Measurements from ENCODE around the gene MAGEC1. TPM values are rescaled to one million over a fixed set of nuclear protein-coding genes. Genes with fewer than 3 reads are reported as not detected.
"Not testable (repeated sequence)": the region's sequence is repeated elsewhere in the genome, so short reads cannot be mapped to it uniquely, and the experiment has no call there.

MAGEC1 gene, protein sequence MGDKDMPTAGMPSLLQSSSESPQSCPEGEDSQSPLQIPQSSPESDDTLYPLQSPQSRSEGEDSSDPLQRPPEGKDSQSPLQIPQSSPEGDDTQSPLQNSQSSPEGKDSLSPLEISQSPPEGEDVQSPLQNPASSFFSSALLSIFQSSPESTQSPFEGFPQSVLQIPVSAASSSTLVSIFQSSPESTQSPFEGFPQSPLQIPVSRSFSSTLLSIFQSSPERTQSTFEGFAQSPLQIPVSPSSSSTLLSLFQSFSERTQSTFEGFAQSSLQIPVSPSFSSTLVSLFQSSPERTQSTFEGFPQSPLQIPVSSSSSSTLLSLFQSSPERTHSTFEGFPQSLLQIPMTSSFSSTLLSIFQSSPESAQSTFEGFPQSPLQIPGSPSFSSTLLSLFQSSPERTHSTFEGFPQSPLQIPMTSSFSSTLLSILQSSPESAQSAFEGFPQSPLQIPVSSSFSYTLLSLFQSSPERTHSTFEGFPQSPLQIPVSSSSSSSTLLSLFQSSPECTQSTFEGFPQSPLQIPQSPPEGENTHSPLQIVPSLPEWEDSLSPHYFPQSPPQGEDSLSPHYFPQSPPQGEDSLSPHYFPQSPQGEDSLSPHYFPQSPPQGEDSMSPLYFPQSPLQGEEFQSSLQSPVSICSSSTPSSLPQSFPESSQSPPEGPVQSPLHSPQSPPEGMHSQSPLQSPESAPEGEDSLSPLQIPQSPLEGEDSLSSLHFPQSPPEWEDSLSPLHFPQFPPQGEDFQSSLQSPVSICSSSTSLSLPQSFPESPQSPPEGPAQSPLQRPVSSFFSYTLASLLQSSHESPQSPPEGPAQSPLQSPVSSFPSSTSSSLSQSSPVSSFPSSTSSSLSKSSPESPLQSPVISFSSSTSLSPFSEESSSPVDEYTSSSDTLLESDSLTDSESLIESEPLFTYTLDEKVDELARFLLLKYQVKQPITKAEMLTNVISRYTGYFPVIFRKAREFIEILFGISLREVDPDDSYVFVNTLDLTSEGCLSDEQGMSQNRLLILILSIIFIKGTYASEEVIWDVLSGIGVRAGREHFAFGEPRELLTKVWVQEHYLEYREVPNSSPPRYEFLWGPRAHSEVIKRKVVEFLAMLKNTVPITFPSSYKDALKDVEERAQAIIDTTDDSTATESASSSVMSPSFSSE
- total RNA-seq, result not detected
- polyA plus RNA-seq (ENCODE audit: insufficient read depth, low read depth, low replicate concordance), result not detected
- long read RNA-seq, donor 1, result 0 reads
- long read RNA-seq, donor 2, result 0 reads
- long read RNA-seq, donor 3, result 0 reads
- long read RNA-seq, donor 4, result 0 reads
- long read RNA-seq, donor 5, result 0 reads
- long read RNA-seq, donor 6, result 0 reads
- long read RNA-seq, donor 7, result 0 reads
- long read RNA-seq, donor 8, result 0 reads
- long read RNA-seq, donor 9, result 0 reads
- long read RNA-seq, donor 10, result 0 reads

DNA sequence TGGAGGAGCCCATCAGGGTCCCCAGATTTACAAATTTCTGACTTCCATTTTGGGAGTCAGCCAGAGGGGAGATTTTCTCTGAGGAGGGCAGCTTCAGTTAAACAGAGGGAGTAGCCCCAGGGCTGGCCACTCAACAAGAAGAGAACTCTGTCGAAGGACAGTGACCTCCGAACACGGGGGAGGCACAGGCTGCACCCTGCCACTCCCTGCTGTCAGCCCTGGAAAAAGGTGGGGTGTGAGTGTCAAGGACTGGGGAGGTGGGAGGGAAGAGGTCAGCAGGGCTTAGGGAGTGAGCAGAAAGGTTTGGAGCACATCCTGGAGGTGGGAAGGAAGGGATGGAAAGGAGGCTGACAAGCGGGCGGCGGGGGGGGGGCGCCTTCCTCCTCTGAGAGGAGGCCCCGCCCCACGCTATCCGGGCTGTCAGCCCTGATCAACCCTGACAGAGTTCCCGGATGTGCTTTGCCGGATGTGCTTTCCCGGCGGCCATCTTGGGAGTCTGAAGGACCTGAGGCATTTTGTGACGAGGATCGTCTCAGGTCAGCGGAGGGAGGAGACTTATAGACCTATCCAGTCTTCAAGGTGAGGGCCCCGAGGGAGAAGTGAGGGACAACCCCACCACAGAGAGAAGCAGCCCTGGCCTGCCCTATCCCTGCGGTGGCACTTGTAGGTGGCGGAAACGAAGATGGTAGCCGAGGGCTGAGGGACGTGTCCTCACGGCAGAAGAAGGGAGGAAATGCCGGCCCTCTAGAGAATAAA, at the start of gene MAGEC1:
Gene MAGEC1 (plus strand): TSS at position 495 of the 756 bp plus-strand sequence. CDS start 1,179 bp downstream, outside the sequence.
- Histone ChIP-seq H3K27ac (ENCODE audit: low read depth in 2 of 2, low read length in 2 of 2) (no peak within 1 kb of the TSS), H3K27me3 (ENCODE audit: control insufficient read depth, insufficient read depth, low read length) (no peaks in the 10 kb centered on the region), H3K4me3 (ENCODE audit: low read length in 3 of 3) (no peak within 1 kb of the TSS), H3K36me3 (ENCODE audit: control insufficient read depth in 2 of 3, insufficient read depth in 3 of 3, low read length in 3 of 3) (no peaks in the 10 kb centered on the region), H3K9ac (ENCODE audit: low read length in 3 of 3) (no peak within 1 kb of the TSS), H3K9me3 (ENCODE audit: control insufficient read depth in 2 of 3, insufficient read depth in 1 of 3, low read length in 3 of 3) (no peaks in the 10 kb centered on the region), H3K4me1 (ENCODE audit: control insufficient read depth in 2 of 3, insufficient read depth in 2 of 3, low read depth in 1 of 3, low read length in 3 of 3) (no peaks in the 10 kb centered on the region)
- no peak for DNase-seq
- FAIRE-seq, result no peak
- intact Hi-C loops (cut with DNase I), result no loop called here
- TF ChIP-seq, protein P1, sequence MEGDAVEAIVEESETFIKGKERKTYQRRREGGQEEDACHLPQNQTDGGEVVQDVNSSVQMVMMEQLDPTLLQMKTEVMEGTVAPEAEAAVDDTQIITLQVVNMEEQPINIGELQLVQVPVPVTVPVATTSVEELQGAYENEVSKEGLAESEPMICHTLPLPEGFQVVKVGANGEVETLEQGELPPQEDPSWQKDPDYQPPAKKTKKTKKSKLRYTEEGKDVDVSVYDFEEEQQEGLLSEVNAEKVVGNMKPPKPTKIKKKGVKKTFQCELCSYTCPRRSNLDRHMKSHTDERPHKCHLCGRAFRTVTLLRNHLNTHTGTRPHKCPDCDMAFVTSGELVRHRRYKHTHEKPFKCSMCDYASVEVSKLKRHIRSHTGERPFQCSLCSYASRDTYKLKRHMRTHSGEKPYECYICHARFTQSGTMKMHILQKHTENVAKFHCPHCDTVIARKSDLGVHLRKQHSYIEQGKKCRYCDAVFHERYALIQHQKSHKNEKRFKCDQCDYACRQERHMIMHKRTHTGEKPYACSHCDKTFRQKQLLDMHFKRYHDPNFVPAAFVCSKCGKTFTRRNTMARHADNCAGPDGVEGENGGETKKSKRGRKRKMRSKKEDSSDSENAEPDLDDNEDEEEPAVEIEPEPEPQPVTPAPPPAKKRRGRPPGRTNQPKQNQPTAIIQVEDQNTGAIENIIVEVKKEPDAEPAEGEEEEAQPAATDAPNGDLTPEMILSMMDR (IDR thresholded peaks at IDR 0.05; ENCODE audit: borderline replicate concordance, extremely low read depth, insufficient read depth), result no peak

DNA sequence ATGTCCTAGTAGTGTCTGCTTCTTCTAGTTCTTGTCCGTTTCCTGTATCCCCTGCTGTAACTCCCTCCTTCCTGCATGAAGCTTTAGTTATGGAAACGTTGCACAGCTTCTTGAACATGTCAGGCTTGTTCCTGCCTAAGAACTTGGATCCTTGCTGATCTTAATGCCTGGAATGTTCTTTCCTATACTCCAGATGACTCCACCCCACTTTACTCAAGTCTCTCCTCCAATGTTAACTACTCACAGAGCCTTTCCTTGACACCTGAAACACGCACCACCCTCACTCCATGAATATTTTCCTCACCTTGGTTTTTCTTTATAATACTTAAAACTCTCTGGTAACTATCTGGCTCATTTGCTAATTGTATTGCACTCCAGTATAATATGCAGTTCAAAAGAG, 46.2 kb upstream of the MAGEC1 start:
- Histone ChIP-seq H3K9me3 (ENCODE audit: control insufficient read depth in 2 of 3, insufficient read depth in 1 of 3, low read length in 3 of 3) (no peaks in the 10 kb centered on the region), H3K4me3 (ENCODE audit: low read length in 3 of 3) (no peak overlapping the region), H3K4me1 (ENCODE audit: control insufficient read depth in 2 of 3, insufficient read depth in 2 of 3, low read depth in 1 of 3, low read length in 3 of 3) (no peaks in the 10 kb centered on the region), H3K36me3 (ENCODE audit: control insufficient read depth in 2 of 3, insufficient read depth in 3 of 3, low read length in 3 of 3) (no peaks in the 10 kb centered on the region), H3K9ac (ENCODE audit: low read length in 3 of 3) (no peak overlapping the region), H3K27ac (ENCODE audit: low read depth in 2 of 2, low read length in 2 of 2) (no peak overlapping the region), H3K27me3 (ENCODE audit: control insufficient read depth, insufficient read depth, low read length) (no peaks in the 10 kb centered on the region)
- FAIRE-seq, result no peak
- no peak for DNase-seq
- intact Hi-C loops (cut with DNase I), result no loop called here
- TF ChIP-seq, protein P1 (IDR thresholded peaks at IDR 0.05; ENCODE audit: borderline replicate concordance, extremely low read depth, insufficient read depth), result no peak

DNA sequence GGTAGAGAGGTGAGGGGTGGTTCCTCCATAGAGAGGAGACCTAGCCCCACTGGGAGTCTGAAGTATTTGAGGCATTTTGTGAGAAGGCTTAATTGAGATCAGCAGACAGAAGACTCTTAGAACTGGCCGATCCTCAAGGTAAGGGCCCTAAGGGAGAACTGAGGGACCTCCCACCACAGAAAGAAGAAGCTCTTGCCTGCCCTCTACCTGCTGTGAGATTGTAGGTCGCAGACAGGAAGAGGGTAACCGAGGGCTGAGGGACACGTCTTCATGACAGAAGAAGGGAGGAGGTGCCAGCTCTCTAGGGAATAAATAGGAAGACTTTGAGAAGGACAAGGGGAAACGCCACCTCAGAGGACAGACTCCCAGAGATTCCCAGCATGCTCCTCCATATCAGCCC, 24.1 kb upstream of the MAGEC1 start:
- no peak overlapping the region for H3K9ac ChIP-seq (ENCODE audit: low read length in 3 of 3)
- no peaks in the 10 kb centered on the region for H3K9me3 ChIP-seq (ENCODE audit: control insufficient read depth in 2 of 3, insufficient read depth in 1 of 3, low read length in 3 of 3)
- H3K4me1 ChIP-seq (ENCODE audit: control insufficient read depth in 2 of 3, insufficient read depth in 2 of 3, low read depth in 1 of 3, low read length in 3 of 3), result no peaks in the 10 kb centered on the region
- no peaks in the 10 kb centered on the region for H3K27me3 ChIP-seq (ENCODE audit: control insufficient read depth, insufficient read depth, low read length)
- intact Hi-C loops (cut with DNase I), result no loop called here
- no peaks in the 10 kb centered on the region for H3K36me3 ChIP-seq (ENCODE audit: control insufficient read depth in 2 of 3, insufficient read depth in 3 of 3, low read length in 3 of 3)
- no peak for FAIRE-seq
- DNase-seq, result no peak
- H3K4me3 ChIP-seq (ENCODE audit: low read length in 3 of 3), result no peak overlapping the region
- TF ChIP-seq, protein P1 (IDR thresholded peaks at IDR 0.05; ENCODE audit: borderline replicate concordance, extremely low read depth, insufficient read depth), result no peak
- no peak overlapping the region for H3K27ac ChIP-seq (ENCODE audit: low read depth in 2 of 2, low read length in 2 of 2)

DNA sequence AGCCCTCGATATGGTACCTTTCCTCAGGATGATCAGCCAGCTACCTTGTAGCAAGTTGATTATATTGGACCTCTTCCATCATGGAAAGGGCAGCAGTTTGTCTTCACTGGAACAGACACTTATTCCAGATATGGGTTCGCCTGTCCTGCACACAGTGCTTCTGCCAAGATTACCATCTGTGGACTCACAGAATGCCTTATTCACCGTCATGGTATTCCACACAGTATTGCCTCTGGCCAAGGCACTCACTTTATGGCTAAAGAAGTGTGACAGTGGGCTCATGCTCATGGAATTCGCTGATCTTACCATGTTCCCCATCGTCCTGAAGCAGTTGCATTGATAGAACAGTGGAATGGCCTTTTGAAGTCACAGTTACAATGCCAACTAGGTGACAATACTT, 14.9 kb upstream of the MAGEC1 start:
- H3K4me3 ChIP-seq (ENCODE audit: low read length in 3 of 3); H3K4me1 ChIP-seq (ENCODE audit: control insufficient read depth in 2 of 3, insufficient read depth in 2 of 3, low read depth in 1 of 3, low read length in 3 of 3); intact Hi-C loops (cut with DNase I); DNase-seq; H3K27ac ChIP-seq (ENCODE audit: low read depth in 2 of 2, low read length in 2 of 2); H3K36me3 ChIP-seq (ENCODE audit: control insufficient read depth in 2 of 3, insufficient read depth in 3 of 3, low read length in 3 of 3); H3K9ac ChIP-seq (ENCODE audit: low read length in 3 of 3); H3K9me3 ChIP-seq (ENCODE audit: control insufficient read depth in 2 of 3, insufficient read depth in 1 of 3, low read length in 3 of 3); FAIRE-seq; H3K27me3 ChIP-seq (ENCODE audit: control insufficient read depth, insufficient read depth, low read length): not testable (repeated sequence)

Measured in kidney (tissue), 22 donors.